HCT116 (cell line): Measurements from ENCODE around the gene TP53RK.

Source experiments
- EZH2 ChIP-seq: fragments of 200-600 bp; sonication (generic); IDR thresholded peaks from 2 replicates; pipeline ENCODE4 v1.6.1; 2017; ENCODE audit warnings: antibody characterized with exemption, mixed run types
- JUND ChIP-seq: IDR thresholded peaks from 2 replicates; pipeline ENCODE4 v1.6.1; 2012
- POLR2A ChIP-seq: IDR thresholded peaks from 2 replicates; pipeline ENCODE4 v1.7.0; 2011; ENCODE audit warnings: borderline replicate concordance; ENCODE audit not compliant: insufficient read depth, insufficient read length; ENCODE audit errors: extremely low read depth
- POLR2AphosphoS5 ChIP-seq: IDR thresholded peaks from 2 replicates; pipeline ENCODE4 v1.6.1; 2011; ENCODE audit warnings: mild to moderate bottlenecking, low read depth, low read length, moderate library complexity
- RAD21 ChIP-seq: IDR thresholded peaks from 2 replicates; pipeline ENCODE4 v1.6.1; 2012; ENCODE audit warnings: low read depth, mild to moderate bottlenecking
- SIN3A ChIP-seq: IDR thresholded peaks from 2 replicates; pipeline ENCODE4 v1.6.1; 2012; ENCODE audit warnings: low read depth
- SP1 ChIP-seq: IDR thresholded peaks from 2 replicates; pipeline ENCODE4 v1.6.1; 2012; ENCODE audit warnings: low read depth
- SRF ChIP-seq: IDR thresholded peaks from 2 replicates; pipeline ENCODE4 v1.6.1; 2012; ENCODE audit warnings: low read depth
- TF ChIP-seq, protein P1 (sequence below), 3 experiments: fragments of 200-600 bp in 1 of 3; sonication (generic) in 1 of 3; IDR thresholded peaks in 2 of 3; conservative IDR thresholded peaks in 1 of 3; 2 replicates each; pipeline ENCODE4 v1.5.1; 2012 to 2017; ENCODE audit warnings: low read depth in 2 of 3, low read length in 2 of 3, antibody characterized with exemption in 1 of 3, borderline replicate concordance in 1 of 3, control low read depth in 1 of 3, mild to moderate bottlenecking in 1 of 3, mixed read lengths in 1 of 3, mixed run types in 1 of 3, moderate library complexity in 1 of 3; ENCODE audit not compliant: insufficient read depth in 1 of 3
- TF ChIP-seq, protein P2 (sequence below): IDR thresholded peaks from 2 replicates; pipeline ENCODE4 v1.6.1; 2012
- TF ChIP-seq, protein P3 (sequence below): IDR thresholded peaks from 2 replicates; pipeline ENCODE4 v1.6.1; 2011; ENCODE audit warnings: mild to moderate bottlenecking, low read length, moderate library complexity; ENCODE audit not compliant: insufficient replicate concordance; ENCODE audit errors: extremely low read depth

DNA sequence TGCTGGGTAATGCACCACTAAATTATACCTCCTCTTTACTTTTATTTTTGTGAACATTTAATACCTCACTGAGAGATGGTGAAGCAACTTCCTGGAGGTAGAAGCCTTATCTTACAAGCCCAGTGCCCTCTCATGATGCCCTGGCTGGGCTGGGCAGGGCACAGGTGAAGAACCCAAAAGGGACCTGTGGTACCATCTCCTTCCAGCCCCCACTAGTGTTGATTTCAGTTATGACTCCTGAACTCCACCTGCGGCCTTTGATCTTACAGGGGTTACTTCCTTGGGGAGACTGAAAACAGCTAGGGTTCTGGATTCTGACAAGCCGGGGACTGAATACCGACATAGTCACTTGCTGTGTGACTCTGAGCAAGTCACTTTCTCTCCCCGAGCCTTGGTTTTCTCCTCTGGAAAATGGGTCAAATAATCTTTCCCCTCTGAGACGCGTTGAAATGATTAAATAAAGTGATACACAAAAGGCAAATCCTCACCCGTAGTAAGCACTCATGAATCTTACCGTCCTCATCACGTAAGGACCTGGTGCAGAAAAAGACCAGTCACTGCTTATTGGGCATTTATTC lies 39.2 kb downstream of the TP53RK start:
- TF ChIP-seq POLR2A (no peak), JUND (no peak), SRF (no peak), RAD21 (no peak), EZH2 (no peak), POLR2AphosphoS5 (no peak), SP1 (no peak), SIN3A (no peak)
- TF ChIP-seq, protein P1, sequence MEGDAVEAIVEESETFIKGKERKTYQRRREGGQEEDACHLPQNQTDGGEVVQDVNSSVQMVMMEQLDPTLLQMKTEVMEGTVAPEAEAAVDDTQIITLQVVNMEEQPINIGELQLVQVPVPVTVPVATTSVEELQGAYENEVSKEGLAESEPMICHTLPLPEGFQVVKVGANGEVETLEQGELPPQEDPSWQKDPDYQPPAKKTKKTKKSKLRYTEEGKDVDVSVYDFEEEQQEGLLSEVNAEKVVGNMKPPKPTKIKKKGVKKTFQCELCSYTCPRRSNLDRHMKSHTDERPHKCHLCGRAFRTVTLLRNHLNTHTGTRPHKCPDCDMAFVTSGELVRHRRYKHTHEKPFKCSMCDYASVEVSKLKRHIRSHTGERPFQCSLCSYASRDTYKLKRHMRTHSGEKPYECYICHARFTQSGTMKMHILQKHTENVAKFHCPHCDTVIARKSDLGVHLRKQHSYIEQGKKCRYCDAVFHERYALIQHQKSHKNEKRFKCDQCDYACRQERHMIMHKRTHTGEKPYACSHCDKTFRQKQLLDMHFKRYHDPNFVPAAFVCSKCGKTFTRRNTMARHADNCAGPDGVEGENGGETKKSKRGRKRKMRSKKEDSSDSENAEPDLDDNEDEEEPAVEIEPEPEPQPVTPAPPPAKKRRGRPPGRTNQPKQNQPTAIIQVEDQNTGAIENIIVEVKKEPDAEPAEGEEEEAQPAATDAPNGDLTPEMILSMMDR (IDR thresholded peaks at IDR 0.05 in 2 of 3, conservative IDR thresholded peaks at IDR 0.05 in 1 of 3; ENCODE audit: borderline replicate concordance in 1 of 3, insufficient read depth in 1 of 3, low read depth in 2 of 3, low read length in 2 of 3): no peak
- TF ChIP-seq, protein P2, sequence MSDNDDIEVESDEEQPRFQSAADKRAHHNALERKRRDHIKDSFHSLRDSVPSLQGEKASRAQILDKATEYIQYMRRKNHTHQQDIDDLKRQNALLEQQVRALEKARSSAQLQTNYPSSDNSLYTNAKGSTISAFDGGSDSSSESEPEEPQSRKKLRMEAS: no peak
- TF ChIP-seq, protein P3, sequence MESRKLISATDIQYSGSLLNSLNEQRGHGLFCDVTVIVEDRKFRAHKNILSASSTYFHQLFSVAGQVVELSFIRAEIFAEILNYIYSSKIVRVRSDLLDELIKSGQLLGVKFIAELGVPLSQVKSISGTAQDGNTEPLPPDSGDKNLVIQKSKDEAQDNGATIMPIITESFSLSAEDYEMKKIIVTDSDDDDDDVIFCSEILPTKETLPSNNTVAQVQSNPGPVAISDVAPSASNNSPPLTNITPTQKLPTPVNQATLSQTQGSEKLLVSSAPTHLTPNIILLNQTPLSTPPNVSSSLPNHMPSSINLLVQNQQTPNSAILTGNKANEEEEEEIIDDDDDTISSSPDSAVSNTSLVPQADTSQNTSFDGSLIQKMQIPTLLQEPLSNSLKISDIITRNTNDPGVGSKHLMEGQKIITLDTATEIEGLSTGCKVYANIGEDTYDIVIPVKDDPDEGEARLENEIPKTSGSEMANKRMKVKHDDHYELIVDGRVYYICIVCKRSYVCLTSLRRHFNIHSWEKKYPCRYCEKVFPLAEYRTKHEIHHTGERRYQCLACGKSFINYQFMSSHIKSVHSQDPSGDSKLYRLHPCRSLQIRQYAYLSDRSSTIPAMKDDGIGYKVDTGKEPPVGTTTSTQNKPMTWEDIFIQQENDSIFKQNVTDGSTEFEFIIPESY: no peak
